ENCODE data around the gene STAM.

Gene STAM

GRCh38 chr10:17765602-17766001 lies 121.7 kb downstream of the STAM start:
- no peaks in the 10 kb centered on the region for H4K20me1 ChIP-seq (ENCODE audit: insufficient read depth, low read length)
- no peaks in the 10 kb centered on the region for H3K79me2 ChIP-seq (ENCODE audit: low read length)
- H3K27me3 ChIP-seq (ENCODE audit: low read depth, low read length) = no peaks in the 10 kb centered on the region
- no peaks in the 10 kb centered on the region for H3K9me3 ChIP-seq (ENCODE audit: insufficient read depth, low read length)
- no peak overlapping the region for H3K4me2 ChIP-seq (ENCODE audit: low read length)
- no peaks in the 10 kb centered on the region for H3K36me3 ChIP-seq (replicated peaks; ENCODE audit: low read depth, low read length)
- H3K27ac ChIP-seq (ENCODE audit: low read length) = no peak overlapping the region
- no peak overlapping the region for H3K4me3 ChIP-seq (ENCODE audit: low read length)
- no peaks in the 10 kb centered on the region for H3K4me1 ChIP-seq (ENCODE audit: low read length)
- no peak overlapping the region for H3K9ac ChIP-seq (ENCODE audit: low read length)
- TF ChIP-seq CTCF (IDR thresholded peaks at IDR 0.05; ENCODE audit: low read depth, low read length) (no peak), EZH2phosphoT487 (IDR thresholded peaks at IDR 0.05; ENCODE audit: low read depth) (no peak)
- H2AFZ ChIP-seq (ENCODE audit: low read depth, low read length) = no peak overlapping the region

Data from OCI-LY3 (cell line).